Stimulated activated CD4-positive, alpha-beta T cell treated with anti-CD3 and anti-CD28 coated beads, Interleukin-1b, Interleukin-23, amount 100 ng/mL, for 4 hours (primary cell): Measurements from ENCODE around the gene IL18BP.
A peak's percentile ranks its signal among the peaks of the same experiment; 100 is the strongest.

ENCODE experiments used
- DNase-seq, 2 donors: peaks; one replicate each; pipeline ENCODE4 v3.0.0-alpha.2; 2020; ENCODE audit warnings: low read depth in 2 of 2

The IL18BP gene

GRCh38 chr11:72012897-72013721 lies 14.4 kb downstream of the IL18BP start:
- DNase-seq: no peak

- no peak for DNase-seq
Measured at GRCh38 chr11:72013765-72014711, 15.3 kb downstream of the IL18BP start.

- no peak for DNase-seq
Measured at GRCh38 chr11:72014761-72015320, 16.1 kb downstream of the IL18BP start.

- no peak for DNase-seq
Measured at GRCh38 chr11:72015511-72016061, 16.9 kb downstream of the IL18BP start.

- DNase-seq: no peak
Measured at GRCh38 chr11:72018171-72018570, 19.5 kb downstream of the IL18BP start.

GRCh38 chr11:72023335-72023734 lies 24.6 kb downstream of the IL18BP start:
- no peak for DNase-seq

- no peak for DNase-seq
Measured at GRCh38 chr11:72024069-72024754, 25.5 kb downstream of the IL18BP start.

GRCh38 chr11:72026090-72026489 lies 27.4 kb downstream of the IL18BP start:
- no peak for DNase-seq

- DNase-seq: no peak
Measured at GRCh38 chr11:72030472-72031045, 31.9 kb downstream of the IL18BP start.

- no peak for DNase-seq
Measured at GRCh38 chr11:72036687-72037086, 38.0 kb downstream of the IL18BP start.

- no peak for DNase-seq
Measured at GRCh38 chr11:72037554-72038311, 39.0 kb downstream of the IL18BP start.

GRCh38 chr11:72038491-72038890 lies 39.8 kb downstream of the IL18BP start:
- DNase-seq: no peak

GRCh38 chr11:72039031-72039855 lies 40.5 kb downstream of the IL18BP start:
- DNase-seq: no peak

- DNase-seq: no peak
Measured at GRCh38 chr11:72039856-72040401, 41.2 kb downstream of the IL18BP start.

GRCh38 chr11:72040491-72041363 lies 42.0 kb downstream of the IL18BP start:
- peak; percentile 45 to 63 for DNase-seq

- DNase-seq: peak in 1 of 2 donors; percentile 16
Measured at GRCh38 chr11:72041364-72042063, 42.8 kb downstream of the IL18BP start.

GRCh38 chr11:72042064-72042745 lies 43.5 kb downstream of the IL18BP start:
- no peak for DNase-seq
